Skin of body (tissue), 2 donors: Measurements from ENCODE around the gene NDUFB2. TPM values are rescaled to one million over a fixed set of nuclear protein-coding genes. Genes with fewer than 3 reads are reported as not detected.
"Not testable (repeated sequence)": the region's sequence is repeated elsewhere in the genome, so short reads cannot be mapped to it uniquely, and the experiment has no call there.

Experiments
- DNase-seq: peaks from one replicate; lab custom pipeline; 2025; lab: John Stamatoyannopoulos, UW
- total RNA-seq: library from RNA; depleted of rRNA; stranded (reverse); fragments of >200 nt; gene quantifications from one replicate; pipeline ENCODE4 v1.2.3, GENCODE V29; 2014

The NDUFB2 gene
- total RNA-seq, 1 donor from 2014 or later: 77.3 TPM

DNA sequence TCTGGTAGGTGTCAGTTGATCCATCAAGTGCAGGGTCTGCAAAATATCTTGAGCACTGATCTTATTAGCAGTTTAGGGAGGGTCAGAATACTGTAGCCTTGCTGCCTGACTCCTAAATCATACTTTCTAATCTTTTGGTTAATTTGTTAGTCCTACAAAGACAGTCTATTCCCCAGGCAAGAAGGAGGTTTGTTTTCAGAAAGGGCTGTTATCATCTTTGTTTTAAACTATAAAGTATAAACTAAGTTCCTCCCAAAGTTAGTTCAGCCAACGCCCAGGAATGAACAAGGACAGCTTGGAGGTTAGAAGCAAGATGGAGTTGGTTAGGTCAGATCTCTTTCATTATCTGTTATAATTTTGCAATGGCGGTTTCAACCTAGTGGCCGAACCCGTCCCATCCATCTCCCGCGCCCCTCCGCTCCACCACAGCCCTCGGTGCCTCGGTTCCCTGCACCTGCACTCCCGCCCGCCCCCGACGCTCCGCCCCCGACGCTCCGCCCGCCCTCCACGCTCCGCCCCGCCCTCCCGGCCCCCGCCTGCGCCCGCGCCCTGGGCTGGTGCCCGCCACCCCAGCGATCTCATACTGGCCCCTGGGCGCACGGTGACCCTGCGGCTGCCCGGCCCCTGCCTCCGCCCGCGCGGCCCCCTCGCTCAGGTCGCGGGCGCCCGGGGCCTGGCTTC, 24.0 kb upstream of the NDUFB2 start, which contains the start of gene ADCK2:
TSS of gene ADCK2 (plus strand) at position 564 of the 681 bp plus-strand sequence. CDS start 386 bp downstream, outside the sequence.
- no peak for DNase-seq

- DNase-seq: no peak
These were observed 23.3 kb upstream of the NDUFB2 start for GRCh38 chr7:140673063-140673773.

DNA sequence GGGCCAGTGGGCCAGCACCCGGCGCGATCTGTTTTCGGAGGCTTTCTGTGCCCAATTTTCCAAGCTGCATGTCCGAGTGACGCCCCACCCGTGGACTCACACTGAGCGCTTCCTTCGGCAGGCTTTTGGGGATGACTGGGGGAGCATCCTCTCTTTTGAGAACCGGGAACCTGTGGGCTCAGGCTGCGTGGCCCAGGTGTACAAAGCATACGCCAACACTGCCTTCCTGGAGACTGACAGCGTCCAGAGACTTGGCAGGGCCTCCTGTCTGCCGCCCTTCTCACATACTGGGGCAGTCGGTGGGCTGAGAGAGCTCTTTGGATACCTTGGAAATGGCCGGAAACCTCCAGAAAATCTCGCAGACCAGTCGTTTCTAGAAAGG, 22.7 kb upstream of the NDUFB2 start:
- no peak for DNase-seq

- no peak for DNase-seq
These were observed 22.1 kb upstream of the NDUFB2 start for GRCh38 chr7:140674356-140674800.

- no peak for DNase-seq
These were observed 21.4 kb upstream of the NDUFB2 start for GRCh38 chr7:140674899-140675701.

DNA sequence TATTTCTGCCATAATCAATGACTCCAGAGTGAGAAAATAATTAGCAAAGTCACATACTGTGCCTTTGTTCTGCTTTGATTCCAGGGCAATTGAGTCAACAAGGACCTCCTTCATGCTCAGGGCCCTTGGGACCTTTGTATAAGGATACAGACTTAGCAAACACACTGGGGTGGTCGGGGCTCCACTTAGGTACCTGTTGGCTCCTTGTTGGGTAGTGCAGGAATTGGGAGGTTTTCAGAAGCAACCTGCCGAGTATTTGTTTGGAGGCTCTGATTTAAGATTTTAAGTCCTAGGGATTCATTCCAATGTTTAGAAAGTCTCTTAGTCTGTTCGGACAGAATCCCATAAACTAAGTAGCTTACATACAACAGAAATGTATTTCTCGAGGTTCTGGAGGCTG, 20.8 kb upstream of the NDUFB2 start:
- DNase-seq: no peak

DNA sequence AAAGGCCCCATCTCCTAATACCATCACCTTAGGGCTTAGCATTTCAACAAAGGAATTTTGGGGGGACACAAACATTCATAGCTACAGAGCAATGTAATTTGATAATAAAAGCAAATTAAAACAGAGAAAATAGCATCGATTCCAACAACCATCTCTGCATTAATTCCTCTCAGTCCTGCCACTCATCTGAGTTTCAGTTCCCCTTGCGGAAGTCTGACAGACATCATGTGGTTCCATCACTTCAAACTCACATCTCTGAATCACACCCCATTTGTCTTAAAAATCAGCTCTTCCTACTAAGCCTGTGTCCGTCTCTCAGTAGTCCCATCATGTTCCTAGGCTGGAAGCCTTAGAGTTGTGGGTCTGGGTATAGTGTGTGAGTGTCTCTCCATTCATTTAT, 20.2 kb upstream of the NDUFB2 start:
- DNase-seq: no peak

DNA sequence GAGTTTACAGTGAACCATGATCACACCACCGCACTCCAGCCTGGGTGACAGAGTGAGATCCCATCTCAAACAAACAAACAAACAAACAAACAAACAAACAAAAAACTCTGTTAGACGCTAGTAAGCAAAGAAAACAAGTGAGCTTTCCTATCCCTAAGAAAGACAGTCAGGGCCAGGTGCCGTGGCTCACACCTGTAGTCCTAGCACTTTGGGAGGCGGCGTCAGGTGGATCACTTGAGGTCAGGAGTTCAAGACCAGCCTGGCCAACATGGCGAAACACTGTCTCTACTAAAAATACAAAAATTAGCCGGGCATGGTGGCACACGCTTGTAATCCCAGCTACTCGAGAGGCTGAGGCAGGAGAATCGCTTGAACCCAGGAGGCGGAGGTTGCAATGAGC, 19.6 kb upstream of the NDUFB2 start:
- DNase-seq: not testable (repeated sequence)

- DNase-seq: no peak
These were observed 19.0 kb upstream of the NDUFB2 start for GRCh38 chr7:140677496-140677895.

DNA sequence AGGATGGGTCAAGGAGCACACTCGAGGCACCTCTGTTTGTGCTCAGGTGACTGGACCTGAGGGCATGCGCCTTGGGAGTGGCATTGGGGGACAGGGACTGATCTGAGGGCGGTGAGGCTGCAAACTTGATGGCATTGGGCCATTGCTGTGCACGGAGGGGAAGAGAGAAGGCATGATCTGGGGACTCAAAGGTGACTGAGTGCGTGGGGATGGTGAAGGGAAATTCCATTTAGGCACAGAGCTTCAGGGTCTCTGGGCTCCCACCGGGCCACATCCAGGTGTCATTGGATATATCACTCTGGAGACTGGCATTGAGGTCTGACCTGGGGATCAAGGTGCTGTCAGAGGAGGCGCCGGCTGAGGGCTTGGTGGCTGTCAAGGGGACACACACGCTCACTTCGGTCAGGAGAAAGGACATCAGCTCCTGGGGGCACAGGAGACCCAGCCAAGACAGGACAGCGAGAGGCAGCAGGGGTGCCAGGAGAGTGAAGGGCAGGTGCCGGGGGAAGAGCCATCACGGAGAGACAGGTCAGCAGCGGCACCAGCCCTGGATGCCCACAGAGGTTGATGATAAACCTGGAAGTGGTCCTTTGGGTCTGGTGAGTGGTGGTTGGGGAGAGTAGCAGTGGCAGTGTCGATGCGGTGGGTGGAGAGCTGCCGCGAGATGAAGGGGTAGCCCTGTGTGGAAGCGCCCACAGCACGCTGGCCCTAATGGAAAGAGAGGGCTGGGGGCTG, 18.3 kb upstream of the NDUFB2 start:
- DNase-seq: no peak

GRCh38 chr7:140678816-140679130, 17.7 kb upstream of the NDUFB2 start:
- DNase-seq: no peak

- DNase-seq: no peak
These were observed 17.3 kb upstream of the NDUFB2 start for GRCh38 chr7:140679186-140679585.

GRCh38 chr7:140680886-140681285, 15.6 kb upstream of the NDUFB2 start:
- no peak for DNase-seq

DNA sequence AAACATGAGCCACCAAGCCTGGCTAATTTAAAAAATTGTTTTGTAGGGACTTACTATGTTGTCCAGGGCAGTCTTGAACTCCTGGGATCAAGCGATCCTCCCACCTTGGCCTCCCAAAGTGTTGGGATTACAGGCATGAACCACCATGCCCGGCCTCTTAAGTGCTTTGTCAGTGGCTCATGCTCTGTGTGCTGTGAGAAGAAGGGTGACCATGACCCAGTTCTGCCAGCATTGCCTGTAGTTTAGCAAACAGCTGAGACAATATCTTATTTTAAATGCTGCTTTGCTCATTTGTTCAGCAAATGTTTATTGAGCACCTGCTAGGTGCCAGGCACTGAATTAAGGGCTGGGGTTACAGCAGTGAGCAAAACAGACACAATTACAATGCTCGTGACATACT, 14.7 kb upstream of the NDUFB2 start:
- no peak for DNase-seq

DNA sequence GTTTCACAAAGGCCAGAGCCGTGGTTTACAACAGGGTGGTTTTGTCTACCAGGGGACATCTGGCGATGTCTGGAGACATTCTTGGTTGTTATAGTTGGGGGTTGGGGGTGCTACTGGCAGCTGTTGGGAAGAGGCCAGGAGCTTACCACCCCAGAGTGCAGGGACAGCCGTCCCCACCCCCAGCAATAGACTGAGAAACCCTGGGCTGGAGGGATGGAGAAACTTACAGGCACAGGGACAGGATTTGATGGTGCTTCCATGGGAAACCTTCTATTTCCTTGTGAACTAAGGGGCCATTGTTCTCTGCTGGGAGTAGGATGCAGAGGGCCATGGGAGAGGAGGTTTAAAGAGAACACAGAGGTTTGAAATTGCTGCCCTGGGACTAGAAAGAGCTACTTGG, 12.9 kb upstream of the NDUFB2 start:
- no peak for DNase-seq

DNA sequence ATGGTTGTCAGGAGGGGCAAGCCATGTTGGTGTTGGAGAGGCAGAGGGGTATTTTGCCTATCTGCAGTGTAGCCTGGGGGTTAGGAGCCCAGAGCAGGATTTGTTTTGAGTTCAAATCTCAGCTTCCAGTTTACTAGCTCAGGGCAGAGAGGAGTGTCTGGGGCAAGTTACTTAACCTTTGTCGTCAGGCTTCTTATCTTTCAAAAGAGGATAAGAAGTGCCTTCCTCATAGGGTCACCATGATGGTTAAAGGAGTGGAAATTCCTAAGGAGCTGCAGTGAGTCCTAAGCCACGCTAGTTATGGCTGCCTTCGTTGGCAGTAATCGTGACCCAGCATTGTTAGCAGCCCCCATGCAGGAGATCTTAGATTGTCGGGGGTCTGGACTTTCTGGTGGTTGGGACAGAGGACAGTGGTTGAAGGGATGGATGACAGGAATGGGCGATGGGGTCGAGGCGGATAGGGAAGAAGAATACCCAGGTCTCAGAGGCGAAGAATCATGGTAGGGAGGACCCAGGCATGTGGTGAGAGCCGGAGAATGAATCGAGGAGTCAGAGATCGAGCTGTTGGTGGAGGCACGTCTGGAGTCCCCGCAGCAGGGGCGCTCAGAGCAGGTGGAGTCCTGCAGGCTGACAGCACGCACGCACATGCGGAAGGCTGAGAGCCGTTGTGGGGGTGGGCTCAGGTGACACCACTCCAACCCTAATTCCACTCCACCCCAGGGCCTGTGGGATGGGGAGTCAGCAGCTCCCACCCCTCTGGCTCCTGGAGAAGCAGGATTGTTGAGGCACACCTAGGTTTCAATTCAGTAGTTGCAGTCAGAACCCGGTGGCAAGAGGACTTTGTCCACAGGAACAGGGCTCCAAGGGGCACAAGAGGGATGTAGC, 12.2 kb upstream of the NDUFB2 start:
- no peak for DNase-seq

DNA sequence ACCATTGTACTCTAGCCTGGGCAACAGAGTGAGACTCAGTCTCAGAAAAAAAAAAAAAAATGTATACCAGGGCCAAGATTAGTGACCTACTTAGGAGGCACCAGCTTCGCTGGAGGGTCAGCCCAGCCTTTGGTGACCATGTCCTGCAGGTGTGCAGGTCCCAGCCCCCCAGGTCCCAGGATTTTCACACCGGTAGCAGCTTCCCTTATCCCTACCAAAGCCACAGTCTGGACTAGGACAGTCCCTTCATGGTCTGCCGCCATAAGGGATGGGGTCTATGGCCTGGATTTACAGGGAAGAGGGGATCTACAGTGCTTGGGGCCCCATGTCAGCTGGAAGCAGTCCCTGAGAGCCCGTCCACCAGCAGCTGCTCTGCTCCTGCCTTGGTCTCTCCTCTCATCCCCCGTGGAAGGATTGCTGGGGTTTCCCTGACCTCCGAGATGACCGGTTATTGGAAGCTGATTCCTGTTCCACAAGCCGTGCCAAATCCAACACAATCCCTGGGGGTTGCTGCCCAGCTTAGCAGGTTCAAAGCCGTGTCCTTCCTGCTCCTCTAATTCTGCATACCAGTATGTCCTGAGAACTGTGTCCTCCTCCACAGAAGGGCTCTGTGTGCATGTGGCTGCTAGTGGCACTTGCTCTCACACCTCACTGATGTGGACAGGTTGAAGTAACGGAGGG, 11.0 kb upstream of the NDUFB2 start:
- DNase-seq: no peak

- DNase-seq: no peak
These were observed 9.6 kb upstream of the NDUFB2 start for GRCh38 chr7:140686921-140687320.

DNA sequence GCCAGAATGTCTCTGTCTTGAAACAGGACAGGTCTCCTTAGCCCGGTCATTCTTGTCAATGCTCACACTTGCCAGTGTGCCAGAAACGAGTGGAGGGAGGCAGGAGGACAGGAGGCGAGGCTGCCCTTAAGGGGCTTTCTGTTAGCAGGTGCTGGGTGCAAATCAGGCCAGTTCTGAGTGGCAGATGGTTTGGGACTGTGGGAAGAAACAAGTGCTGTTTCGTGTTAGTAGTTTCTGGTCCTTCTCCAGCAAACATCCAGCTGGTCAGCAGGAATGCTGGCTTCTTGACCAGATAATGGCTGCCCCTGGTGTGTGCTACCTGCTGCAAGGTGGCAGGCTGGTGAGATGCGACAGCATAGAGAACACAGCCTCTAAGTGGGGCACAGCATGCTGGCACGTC, 8.2 kb upstream of the NDUFB2 start:
- DNase-seq: no peak
